OCI-LY1 (cell line): ENCODE measurements around the gene FAM124A.

Source experiments
- CTCF ChIP-seq: fragments of 200-600 bp; sonication (generic), shearing (Covaris generic); IDR thresholded peaks from 2 replicates; pipeline ENCODE4 v1.5.1; 2017; ENCODE audit warnings: mild to moderate bottlenecking, antibody characterized with exemption, low read length, moderate library complexity, mixed read lengths
- EZH2 ChIP-seq: fragments of 200-600 bp; sonication (generic), shearing (Covaris generic); IDR thresholded peaks from 2 replicates; pipeline ENCODE4 v1.8.0; 2017; ENCODE audit warnings: borderline replicate concordance, mixed run types, mild to moderate bottlenecking, antibody characterized with exemption, low read length, moderate library complexity, mixed read lengths

GRCh38 chr13:51177188-51177587 lies 45.0 kb upstream of the FAM124A start:
- no peak for TF ChIP-seq CTCF
- no peak for TF ChIP-seq EZH2
